Suprapubic skin (tissue), 4 donors: ENCODE measurements around the gene BAIAP2L1. TPM values are rescaled to one million over a fixed set of nuclear protein-coding genes. Genes with fewer than 3 reads are reported as not detected.
"Not testable (repeated sequence)": the region's sequence is repeated elsewhere in the genome, so short reads cannot be mapped to it uniquely, and the experiment has no call there.

Experiments
- DNase-seq, 2 donors: peaks; one replicate each; pipeline ENCODE4 v3.0.0-alpha.2; 2019; ENCODE audit warnings: low spot score in 2 of 2
- H3K27ac ChIP-seq: fragments of 200-600 bp; sonication (generic); one replicate; pipeline ENCODE4 v1.5.1; 2019
- H3K27me3 ChIP-seq: fragments of 200-600 bp; sonication (generic); one replicate; pipeline ENCODE4 v1.5.1; 2019
- H3K36me3 ChIP-seq: fragments of 200-600 bp; sonication (generic); one replicate; pipeline ENCODE4 v1.5.1; 2019
- H3K4me1 ChIP-seq: fragments of 200-600 bp; sonication (generic); one replicate; pipeline ENCODE4 v1.5.1; 2019
- H3K4me3 ChIP-seq: fragments of 200-600 bp; sonication (generic); one replicate; pipeline ENCODE4 v1.5.1; 2019; ENCODE audit warnings: mild to moderate bottlenecking
- H3K9me3 ChIP-seq: fragments of 200-600 bp; sonication (generic); one replicate; pipeline ENCODE4 v1.5.1; 2019
- CTCF ChIP-seq, 2 donors: fragments of 200-600 bp in 1 of 2; fragments of 450-650 bp in 1 of 2; sonication (generic) in 1 of 2; IDR thresholded peaks; one replicate each; pipeline ENCODE4 v1.5.1; 2016 to 2019; ENCODE audit warnings: antibody characterized with exemption in 2 of 2, mild to moderate bottlenecking in 1 of 2, moderate library complexity in 1 of 2
- EP300 ChIP-seq: sonication (generic); formaldehyde crosslinking; IDR thresholded peaks from one replicate; pipeline ENCODE4 v1.6.1; 2017; ENCODE audit warnings: antibody characterized with exemption
- POLR2A ChIP-seq, 2 donors: fragments of 450-650 bp; IDR thresholded peaks; one replicate each; pipeline ENCODE4 v1.6.1; 2017; ENCODE audit warnings: antibody characterized with exemption in 2 of 2, mild to moderate bottlenecking in 2 of 2, moderate library complexity in 2 of 2
- POLR2AphosphoS5 ChIP-seq, 3 donors: sonication (generic); formaldehyde crosslinking; IDR thresholded peaks; one replicate each; pipeline ENCODE4 v1.6.1; 2017; ENCODE audit warnings: antibody characterized with exemption in 3 of 3
- WGBS: methylation state at CpG from one replicate; pipeline ENCODE4 v1.1.5; 2018; 5-methylcytosine and 5-hydroxymethylcytosine counted together
- total RNA-seq, 4 donors: library from RNA; depleted of rRNA; stranded (reverse); fragments of >200 nt; gene quantifications; one replicate each; pipeline ENCODE4 v1.1.0, GENCODE V29; 2016

The BAIAP2L1 gene
- total RNA-seq, 4 donors from 2014 or later: 24.3 to 28.2 (median 26.9) TPM

- no peaks in the 10 kb centered on the region for H3K9me3 ChIP-seq
- no peak overlapping the region for H3K27ac ChIP-seq
- peaks cover 13% of the 10 kb centered on the region for H3K27me3 ChIP-seq
- peaks cover 11% of the 10 kb centered on the region for H3K4me1 ChIP-seq
- 72% methylated on average over 3 of the region's 3 CpGs for whole genome bisulfite sequencing
- no peak for DNase-seq
- no peaks in the 10 kb centered on the region for H3K36me3 ChIP-seq
- no peak overlapping the region for H3K4me3 ChIP-seq
- TF ChIP-seq CTCF (IDR thresholded peaks at IDR 0.05): no peak
- TF ChIP-seq EP300: no peak
- TF ChIP-seq POLR2AphosphoS5 (IDR thresholded peaks at IDR 0.05): no peak
- TF ChIP-seq POLR2A (IDR thresholded peaks at IDR 0.05): no peak
Observed at GRCh38 chr7:98395951-98396350, 4.9 kb downstream of the BAIAP2L1 start.

DNA sequence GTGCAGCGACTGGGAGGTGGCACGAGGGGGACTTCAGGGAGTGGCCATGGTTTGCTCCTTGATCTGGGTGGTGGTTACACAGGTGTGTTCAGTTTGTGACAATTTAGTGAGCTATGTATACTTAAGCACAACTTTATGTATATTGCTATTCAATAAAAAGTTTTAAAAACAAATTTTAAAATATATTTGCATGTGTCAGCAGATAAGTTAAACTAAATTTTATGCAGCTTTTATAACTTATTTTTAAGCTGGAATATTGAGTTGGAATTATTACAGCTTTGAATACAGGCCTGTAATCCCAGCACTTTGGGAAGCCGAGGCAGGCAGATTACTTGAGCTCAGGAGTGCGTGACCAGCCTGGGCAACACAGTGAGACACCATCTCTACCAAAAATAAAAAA, 5.4 kb downstream of the BAIAP2L1 start:
- Histone ChIP-seq H3K27ac (no peak overlapping the region), H3K36me3 (no peaks in the 10 kb centered on the region), H3K27me3 (peaks cover 8% of the 10 kb centered on the region), H3K4me1 (peaks cover 7% of the 10 kb centered on the region), H3K4me3 (no peak overlapping the region), H3K9me3 (no peaks in the 10 kb centered on the region)
- 90% methylated on average over 4 of the region's 4 CpGs for WGBS
- TF ChIP-seq EP300 (no peak), POLR2A (IDR thresholded peaks at IDR 0.05) (no peak), POLR2AphosphoS5 (IDR thresholded peaks at IDR 0.05) (no peak), CTCF (IDR thresholded peaks at IDR 0.05) (no peak)
- no peak for DNase-seq

DNA sequence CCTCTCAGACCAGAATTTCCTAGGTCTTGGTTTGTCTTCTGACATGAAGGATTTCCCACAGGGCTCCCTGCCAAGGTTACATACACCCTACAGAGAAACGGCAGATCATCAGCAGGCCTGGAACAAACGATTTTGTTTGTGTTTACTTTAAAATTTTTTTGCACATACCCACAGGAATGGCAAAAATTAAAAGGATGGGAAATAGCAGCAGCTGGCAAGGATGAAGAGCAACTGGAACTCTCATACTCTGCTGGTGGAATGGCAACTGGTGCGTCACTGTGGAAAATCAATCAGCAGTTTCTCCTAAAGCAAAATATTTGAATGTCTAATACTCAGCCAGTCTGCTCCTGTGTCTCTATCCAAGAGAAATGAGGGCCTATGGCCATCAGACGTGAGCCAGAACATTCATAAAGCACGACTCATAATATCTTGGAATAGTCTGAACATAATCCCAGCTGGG, 6.5 kb downstream of the BAIAP2L1 start:
- no peak for TF ChIP-seq POLR2AphosphoS5 (IDR thresholded peaks at IDR 0.05)
- TF ChIP-seq CTCF (IDR thresholded peaks at IDR 0.05): no peak
- no peak for TF ChIP-seq POLR2A (IDR thresholded peaks at IDR 0.05)
- no peak for TF ChIP-seq EP300
- DNase-seq: no peak
- peaks cover 6% of the 10 kb centered on the region for H3K27me3 ChIP-seq
- no peaks in the 10 kb centered on the region for H3K36me3 ChIP-seq
- no peak overlapping the region for H3K27ac ChIP-seq
- no peak overlapping the region for H3K4me3 ChIP-seq
- no peaks in the 10 kb centered on the region for H3K9me3 ChIP-seq
- WGBS: 48% methylated on average over 5 of the region's 5 CpGs
- H3K4me1 ChIP-seq: no peaks in the 10 kb centered on the region

DNA sequence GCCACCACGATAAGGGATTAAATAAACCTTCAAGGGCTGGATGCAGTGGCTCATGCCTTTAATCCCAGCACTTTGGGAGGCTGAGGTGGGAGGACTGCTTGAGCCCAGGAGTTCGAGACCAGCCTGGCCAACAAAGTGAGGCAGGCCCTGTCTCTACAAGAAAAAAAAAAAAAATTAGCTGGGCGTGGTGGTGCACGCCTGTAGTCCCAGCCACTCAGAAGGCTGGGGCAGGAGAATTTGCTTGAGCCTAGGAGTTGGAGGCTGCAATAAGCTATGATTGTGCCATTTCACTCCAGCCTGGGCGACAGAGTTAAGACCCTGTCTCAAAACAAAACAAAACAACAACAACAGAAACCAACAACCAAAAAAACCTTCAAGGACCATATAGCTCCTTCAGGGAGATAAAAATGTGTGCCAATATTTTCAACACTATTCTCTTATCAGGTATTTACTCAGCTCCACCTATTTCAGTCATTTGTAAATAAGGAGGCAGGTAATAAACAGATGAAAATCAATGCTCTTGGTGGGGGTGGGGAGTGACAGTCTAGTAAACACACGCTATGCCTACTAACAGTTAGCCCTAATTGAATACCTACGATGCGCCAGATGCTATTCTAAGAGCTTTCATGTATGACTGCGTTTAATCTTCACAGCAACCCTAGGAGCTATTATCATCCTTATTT, 13.2 kb downstream of the BAIAP2L1 start:
- H3K9me3 ChIP-seq: no peaks in the 10 kb centered on the region
- H3K36me3 ChIP-seq: no peaks in the 10 kb centered on the region
- no peaks in the 10 kb centered on the region for H3K4me1 ChIP-seq
- WGBS: 89% methylated on average over 9 of the region's 9 CpGs
- no peak overlapping the region for H3K4me3 ChIP-seq
- no peak overlapping the region for H3K27ac ChIP-seq
- TF ChIP-seq POLR2AphosphoS5 (IDR thresholded peaks at IDR 0.05) (no peak), POLR2A (IDR thresholded peaks at IDR 0.05) (no peak), EP300 (no peak), CTCF (IDR thresholded peaks at IDR 0.05) (no peak)
- no peaks in the 10 kb centered on the region for H3K27me3 ChIP-seq
- DNase-seq: no peak

- Histone ChIP-seq H3K9me3 (no peaks in the 10 kb centered on the region), H3K27ac (no peak overlapping the region), H3K36me3 (no peaks in the 10 kb centered on the region), H3K4me1 (no peaks in the 10 kb centered on the region), H3K4me3 (no peak overlapping the region), H3K27me3 (no peaks in the 10 kb centered on the region)
- WGBS: 80% methylated on average over 8 of the region's 8 CpGs
- DNase-seq: no peak
- TF ChIP-seq EP300 (no peak), POLR2AphosphoS5 (IDR thresholded peaks at IDR 0.05) (no peak), CTCF (IDR thresholded peaks at IDR 0.05) (no peak), POLR2A (IDR thresholded peaks at IDR 0.05) (no peak)
Observed at GRCh38 chr7:98387131-98387530, 13.8 kb downstream of the BAIAP2L1 start.

DNA sequence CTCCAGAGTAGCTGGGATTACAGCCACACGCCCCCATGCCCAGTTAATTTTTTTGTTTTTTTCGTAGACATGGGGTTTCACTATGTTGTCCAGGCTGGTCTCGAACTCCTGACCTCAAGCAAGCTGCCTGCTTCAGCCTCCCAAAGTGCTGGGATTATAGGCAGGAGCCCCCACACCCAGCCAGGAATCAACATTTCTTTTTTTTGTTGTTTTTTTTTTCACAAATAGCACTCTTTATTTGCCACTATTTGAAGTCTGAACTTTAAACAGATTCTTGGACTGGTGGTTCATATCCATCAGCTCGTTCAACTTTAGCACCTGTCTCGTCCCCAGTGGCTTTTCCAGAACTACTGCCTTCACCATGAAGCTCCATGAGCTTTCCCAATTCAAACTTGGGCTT, 15.4 kb downstream of the BAIAP2L1 start:
- DNase-seq, H3K4me3 ChIP-seq, H3K4me1 ChIP-seq, H3K36me3 ChIP-seq, H3K27ac ChIP-seq, H3K27me3 ChIP-seq, H3K9me3 ChIP-seq: not testable (repeated sequence)
- 83% methylated on average over 5 of the region's 5 CpGs for WGBS
